Panc1 (cell line): Measurements from ENCODE around the gene SESTD1. TPM values are rescaled to one million over a fixed set of nuclear protein-coding genes. Genes with fewer than 3 reads are reported as not detected.

Experiments
- ATAC-seq: fragments of 200-7000 bp; cut with Tn5 transposase; 2 replicates; pipeline ENCODE4 v1.9.1; 2020; ENCODE audit warnings: mild to moderate bottlenecking, moderate library complexity
- BruUV-seq: library from RNA; stranded (reverse); fragments of 400-500 nt; replicated peaks from 2 replicates; lab custom pipeline; 2021; lab: Mats Ljungman, UMichigan
- CTCF ChIA-PET: fragments of 300-600 bp; sonication (Branson Sonifier 250); formaldehyde crosslinking; loops from one replicate; lab custom pipeline; 2022; ENCODE audit warnings: antibody characterized with exemption; lab: Charles Lee
- POLR2A ChIA-PET: fragments of 300-600 bp; sonication (Branson Sonifier 250); formaldehyde crosslinking; loops from one replicate; lab custom pipeline; 2022; ENCODE audit warnings: antibody characterized with exemption; lab: Charles Lee
- DNase-seq: peaks from one replicate; pipeline ENCODE4 v3.0.0-alpha.2; 2010; ENCODE audit warnings: low read depth, low spot score
- H3K27ac ChIP-seq: 2 replicates; pipeline ENCODE4 v1.5.1; 2011; ENCODE audit warnings: mild to moderate bottlenecking, low read length, inconsistent platforms
- H3K27me3 ChIP-seq: fragments of 200-500 bp; sonication (Bioruptor generic); 2 replicates; pipeline ENCODE4 v1.6.0; 2014; ENCODE audit warnings: low read length, inconsistent platforms; ENCODE audit not compliant: control insufficient read depth, insufficient read depth
- H3K36me3 ChIP-seq: fragments of 200-500 bp; sonication (Bioruptor generic); 2 replicates; pipeline ENCODE4 v1.5.1; 2014; ENCODE audit warnings: inconsistent platforms, mild to moderate bottlenecking, low read length, moderate library complexity; ENCODE audit not compliant: control insufficient read depth, insufficient read depth
- H3K4me1 ChIP-seq: 2 replicates; pipeline ENCODE4 v1.5.1; 2011; ENCODE audit warnings: inconsistent platforms, mild to moderate bottlenecking, low read length, moderate library complexity; ENCODE audit not compliant: control insufficient read depth, insufficient read depth
- H3K4me3 ChIP-seq, 2 experiments: 2 replicates each; pipeline ENCODE4 v1.5.1; 2011 to 2012; ENCODE audit warnings: low read depth in 2 of 2, low read length in 2 of 2, mild to moderate bottlenecking in 2 of 2, inconsistent platforms in 1 of 2, moderate library complexity in 1 of 2
- H3K9me3 ChIP-seq: fragments of 200-500 bp; sonication (Bioruptor generic); 2 replicates; pipeline ENCODE4 v1.5.1; 2014; ENCODE audit warnings: low read depth, mild to moderate bottlenecking, inconsistent platforms, low read length, moderate library complexity; ENCODE audit not compliant: control insufficient read depth, insufficient read depth
- CTCF ChIP-seq: fragments of 450-650 bp; IDR thresholded peaks from 2 replicates; pipeline ENCODE4 v1.5.1; 2017; ENCODE audit warnings: mild to moderate bottlenecking
- POLR2AphosphoS5 ChIP-seq: IDR thresholded peaks from 2 replicates; pipeline ENCODE4 v1.6.1; 2012; ENCODE audit warnings: mild to moderate bottlenecking, low read depth, low read length, moderate library complexity
- SIN3A ChIP-seq: IDR thresholded peaks from 2 replicates; pipeline ENCODE4 v1.6.1; 2012; ENCODE audit warnings: low read depth, mild to moderate bottlenecking, low read length, moderate library complexity, borderline replicate concordance; ENCODE audit not compliant: insufficient read depth
- TCF7L2 ChIP-seq: IDR thresholded peaks from 2 replicates; pipeline ENCODE4 v1.6.1; 2011; ENCODE audit warnings: mild to moderate bottlenecking, low read depth, low read length, inconsistent platforms
- in situ Hi-C: cut with HindIII; loops from 2 replicates; pipeline ENCODE4 v1.10.0; 2016; ENCODE audit warnings: low sequenced_read_pairs, low pct_unique_long_range_greater_than_20kb
- intact Hi-C: fragments of 100-400 bp; cut with micrococcal nuclease; formaldehyde crosslinking; loops from one replicate; pipeline ENCODE4 v1.10.0; 2022; ENCODE audit not compliant: unreplicated experiment
- total RNA-seq: library from RNA; stranded (reverse); gene quantifications from one replicate; pipeline ENCODE4 v1.2.1, GENCODE V29; 2021; ENCODE audit not compliant: unreplicated experiment
- TF ChIP-seq, protein P1 (sequence below), 2 experiments: IDR thresholded peaks; 2 replicates each; pipeline ENCODE4 v1.6.1; 2011 to 2012; ENCODE audit warnings: low read depth in 2 of 2, control low read depth in 1 of 2, low read length in 1 of 2, mild to moderate bottlenecking in 1 of 2, moderate library complexity in 1 of 2; ENCODE audit not compliant: insufficient read depth in 1 of 2

SESTD1 gene
- total RNA-seq, 1 experiment from 2014 or later, result 31.3 TPM

GRCh38 chr2:179068991-179069643 lies 195.5 kb downstream of the SESTD1 start:
- POLR2A ChIA-PET, result no interaction called here
- H3K27ac ChIP-seq, result no peak overlapping the region
- no TSS peak for BruUV-seq
- no peak for TF ChIP-seq POLR2AphosphoS5
- in situ Hi-C loops, result no loop called here
- CTCF ChIA-PET, result no interaction called here
- H3K36me3 ChIP-seq, result no peaks in the 10 kb centered on the region
- no peaks in the 10 kb centered on the region for H3K9me3 ChIP-seq
- no peak overlapping the region for H3K4me3 ChIP-seq
- intact Hi-C loops, result no loop called here
- H3K4me1 ChIP-seq, result no peaks in the 10 kb centered on the region
- no peaks in the 10 kb centered on the region for H3K27me3 ChIP-seq
- DNase-seq, result no peak
- no peak for ATAC-seq

DNA sequence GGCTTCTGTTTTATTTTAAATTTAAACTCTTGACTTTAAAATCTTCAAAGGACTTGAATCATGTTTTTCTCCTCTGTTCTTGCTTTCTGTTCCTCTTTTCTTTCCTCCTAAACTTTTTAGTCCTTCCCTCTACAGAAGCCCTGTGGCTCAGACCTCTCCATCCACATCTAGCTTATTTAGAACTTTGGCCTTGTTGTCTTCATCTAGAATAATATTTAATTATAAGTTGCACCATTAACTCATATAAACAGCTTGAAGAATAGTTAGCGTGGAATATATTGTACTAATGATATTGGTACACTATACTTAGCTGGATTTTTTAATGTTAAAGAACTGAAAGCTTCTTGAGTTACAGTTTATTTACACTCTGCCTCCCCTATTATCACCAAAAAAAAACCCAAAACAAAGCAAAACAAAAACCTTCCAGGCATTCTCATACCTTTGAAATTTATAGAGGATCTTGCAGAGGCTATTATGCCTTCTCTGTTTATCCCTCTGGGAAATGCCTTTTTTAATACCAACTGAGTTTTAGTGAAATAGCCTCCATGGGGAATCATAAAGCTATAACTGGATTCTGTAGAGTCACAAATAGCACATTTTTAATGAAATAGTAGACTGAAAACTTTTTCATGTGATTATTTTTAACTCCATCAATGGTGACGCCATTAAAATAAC lies 205.5 kb downstream of the SESTD1 start:
- no peak for ATAC-seq
- Histone ChIP-seq H3K27ac (no peak overlapping the region), H3K27me3 (no peaks in the 10 kb centered on the region), H3K36me3 (no peaks in the 10 kb centered on the region), H3K4me1 (no peaks in the 10 kb centered on the region), H3K4me3 (no peak overlapping the region), H3K9me3 (no peaks in the 10 kb centered on the region)
- no TSS peak for BruUV-seq
- no peak for DNase-seq
- POLR2A ChIA-PET, result interaction anchor here (0.6 kb wide), 1 partner anchor 141 kb away, joined by 4 read pairs; no protein-coding TSS in a partner anchor
- TF ChIP-seq, protein P1, sequence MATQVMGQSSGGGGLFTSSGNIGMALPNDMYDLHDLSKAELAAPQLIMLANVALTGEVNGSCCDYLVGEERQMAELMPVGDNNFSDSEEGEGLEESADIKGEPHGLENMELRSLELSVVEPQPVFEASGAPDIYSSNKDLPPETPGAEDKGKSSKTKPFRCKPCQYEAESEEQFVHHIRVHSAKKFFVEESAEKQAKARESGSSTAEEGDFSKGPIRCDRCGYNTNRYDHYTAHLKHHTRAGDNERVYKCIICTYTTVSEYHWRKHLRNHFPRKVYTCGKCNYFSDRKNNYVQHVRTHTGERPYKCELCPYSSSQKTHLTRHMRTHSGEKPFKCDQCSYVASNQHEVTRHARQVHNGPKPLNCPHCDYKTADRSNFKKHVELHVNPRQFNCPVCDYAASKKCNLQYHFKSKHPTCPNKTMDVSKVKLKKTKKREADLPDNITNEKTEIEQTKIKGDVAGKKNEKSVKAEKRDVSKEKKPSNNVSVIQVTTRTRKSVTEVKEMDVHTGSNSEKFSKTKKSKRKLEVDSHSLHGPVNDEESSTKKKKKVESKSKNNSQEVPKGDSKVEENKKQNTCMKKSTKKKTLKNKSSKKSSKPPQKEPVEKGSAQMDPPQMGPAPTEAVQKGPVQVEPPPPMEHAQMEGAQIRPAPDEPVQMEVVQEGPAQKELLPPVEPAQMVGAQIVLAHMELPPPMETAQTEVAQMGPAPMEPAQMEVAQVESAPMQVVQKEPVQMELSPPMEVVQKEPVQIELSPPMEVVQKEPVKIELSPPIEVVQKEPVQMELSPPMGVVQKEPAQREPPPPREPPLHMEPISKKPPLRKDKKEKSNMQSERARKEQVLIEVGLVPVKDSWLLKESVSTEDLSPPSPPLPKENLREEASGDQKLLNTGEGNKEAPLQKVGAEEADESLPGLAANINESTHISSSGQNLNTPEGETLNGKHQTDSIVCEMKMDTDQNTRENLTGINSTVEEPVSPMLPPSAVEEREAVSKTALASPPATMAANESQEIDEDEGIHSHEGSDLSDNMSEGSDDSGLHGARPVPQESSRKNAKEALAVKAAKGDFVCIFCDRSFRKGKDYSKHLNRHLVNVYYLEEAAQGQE (IDR thresholded peaks at IDR 0.05; ENCODE audit: insufficient read depth in 1 of 2, low read depth in 2 of 2, low read length in 1 of 2), result no peak
- TF ChIP-seq TCF7L2, result no peak
- no peak for TF ChIP-seq POLR2AphosphoS5
- TF ChIP-seq CTCF, result no peak
- TF ChIP-seq SIN3A, result no peak
- intact Hi-C loops (no loop called here), in situ Hi-C loops (no loop called here)
- CTCF ChIA-PET, result no interaction called here

GRCh38 chr2:179057737-179058136 lies 206.9 kb downstream of the SESTD1 start:
- Histone ChIP-seq H3K9me3 (no peaks in the 10 kb centered on the region), H3K27ac (no peak overlapping the region), H3K4me1 (no peaks in the 10 kb centered on the region), H3K27me3 (no peaks in the 10 kb centered on the region), H3K4me3 (no peak overlapping the region), H3K36me3 (no peaks in the 10 kb centered on the region)
- in situ Hi-C loops, result no loop called here
- intact Hi-C loops, result no loop called here
- no peak for DNase-seq
- no TSS peak for BruUV-seq
- no peak for ATAC-seq
- CTCF ChIA-PET, result no interaction called here
- no peak for TF ChIP-seq TCF7L2
- TF ChIP-seq POLR2AphosphoS5, result no peak
- no peak for TF ChIP-seq CTCF
- TF ChIP-seq, protein P1 (IDR thresholded peaks at IDR 0.05; ENCODE audit: insufficient read depth in 1 of 2, low read depth in 2 of 2, low read length in 1 of 2), result no peak
- TF ChIP-seq SIN3A, result no peak
- POLR2A ChIA-PET, result no interaction called here
